ENCODE measurements around the gene C1QA. TPM values are rescaled to one million over a fixed set of nuclear protein-coding genes. Genes with fewer than 3 reads are reported as not detected.

The C1QA gene
- total and polyA plus RNA-seq, 10 of the 15 experiments (the other 5 are each of a cell fraction or from before 2014, with no cell fraction given) = 0.59 TPM; not detected in 9

- TF ChIP-seq MYB (IDR thresholded peaks at IDR 0.05; ENCODE audit: borderline replicate concordance, low read depth, low read length) (no peak), SP1 (IDR thresholded peaks at IDR 0.05; ENCODE audit: low read depth, low read length) (no peak), USF1 (IDR thresholded peaks at IDR 0.05; ENCODE audit: borderline replicate concordance, extremely low read length, insufficient read depth, low read depth, low read length) (no peak)
These were observed 40.6 kb downstream of the C1QA start (continued) for GRCh38 chr1:22676916-22677583.

- FAIRE-seq = no peak
- no peak overlapping the region for H2AFZ ChIP-seq (ENCODE audit: control insufficient read depth, low read depth, low read length)
- H3K36me3 ChIP-seq (ENCODE audit: control insufficient read depth in 2 of 2, insufficient read depth in 2 of 2, low read length in 1 of 2) = no peaks in the 10 kb centered on the region
- no peaks in the 10 kb centered on the region for H3K79me2 ChIP-seq (ENCODE audit: control insufficient read depth, insufficient read depth, low read length)
- no peaks in the 10 kb centered on the region for H3K9me3 ChIP-seq (replicated peaks; ENCODE audit: control insufficient read depth, insufficient read depth, low read length)
- no TSS peak for BruUV-seq (replicated peaks)
- DNase-seq (ENCODE audit: low read depth, low spot score) = no peak
- H3K27ac ChIP-seq (ENCODE audit: control insufficient read depth, insufficient read depth) = no peak overlapping the region
- no peaks in the 10 kb centered on the region for H3K4me1 ChIP-seq (ENCODE audit: control insufficient read depth, insufficient read depth, low read length)
- intact Hi-C loops (cut with micrococcal nuclease; ENCODE audit: unreplicated experiment) = no loop called here
- ChIA-PET POLR2A (no interaction called here), RAD21 (ENCODE audit: unreplicated experiment) (no interaction called here), SMC1A (ENCODE audit: uncharacterized antibody, unreplicated experiment) (no interaction called here), CTCF (interaction anchor here (0.9 kb wide), 1 partner anchor 9 kb away, joined by 3 read pairs; no protein-coding TSS in a partner anchor)
- no peak for ATAC-seq
- no peak overlapping the region for H3K4me3 ChIP-seq
- no peak overlapping the region for H3K9ac ChIP-seq (ENCODE audit: control insufficient read depth, insufficient read depth, low read length)
- 72% methylated on average over 10 of the region's 13 CpGs for WGBS (ENCODE audit: insufficient coverage, insufficient replicate concordance, low lambda C conversion rate, missing lambda C conversion rate)
- H4K20me1 ChIP-seq (ENCODE audit: control insufficient read depth, insufficient read depth) = no peaks in the 10 kb centered on the region
- TF ChIP-seq SMAD1 (IDR thresholded peaks at IDR 0.05; ENCODE audit: low read depth, partially characterized antibody) = no peak
- no peak for TF ChIP-seq CTCF (IDR thresholded peaks at IDR 0.05 in 2 of 3, conservative IDR thresholded peaks at IDR 0.05 in 1 of 3; ENCODE audit: control insufficient read depth in 2 of 3, extremely low read depth in 1 of 3, insufficient read depth in 1 of 3, low read depth in 3 of 3, low read length in 3 of 3)
- TF ChIP-seq RELA (IDR thresholded peaks at IDR 0.05; ENCODE audit: borderline replicate concordance, partially characterized antibody) = no peak
- H3K27me3 ChIP-seq (replicated peaks in 1 of 2; ENCODE audit: control insufficient read depth in 2 of 2, insufficient read depth in 2 of 2, low read length in 1 of 2) = no peaks in the 10 kb centered on the region; a peak in 2 of 4 replicates
- in situ Hi-C loops (cut with MboI) = no loop called here
- H3K4me2 ChIP-seq (ENCODE audit: control insufficient read depth, insufficient read depth) = no peak overlapping the region
These were observed 41.8 kb downstream of the C1QA start for GRCh38 chr1:22677931-22678896.
